Measurements from ENCODE around the gene EMILIN1.

Gene EMILIN1

GRCh38 chr2:27078267-27079194 lies at the start of gene EMILIN1:
Gene EMILIN1 (plus strand): TSS chr2:27078615. CDS start chr2:27079066, 451 bp downstream.
- no peak for DNase-seq

GRCh38 chr2:27029051-27029450 lies 49.4 kb upstream of the EMILIN1 start:
- DNase-seq: no peak

- peak; percentile 88 for DNase-seq
Observed at GRCh38 chr2:27032495-27033252, 45.7 kb upstream of the EMILIN1 start, which contains the start of gene TMEM214. Gene TMEM214 (plus strand): TSS chr2:27032965. CDS start chr2:27033016, 51 bp downstream.

- DNase-seq: no peak
Observed at GRCh38 chr2:27033253-27033852, 45.1 kb upstream of the EMILIN1 start.

GRCh38 chr2:27038012-27038411 lies 40.4 kb upstream of the EMILIN1 start:
- DNase-seq: no peak

GRCh38 chr2:27038631-27039339 lies 39.6 kb upstream of the EMILIN1 start:
- DNase-seq: no peak

GRCh38 chr2:27039426-27039825 lies 39.0 kb upstream of the EMILIN1 start:
- no peak for DNase-seq

- no peak for DNase-seq
Observed at GRCh38 chr2:27039871-27040270, 38.5 kb upstream of the EMILIN1 start.

GRCh38 chr2:27040282-27040681 lies 38.1 kb upstream of the EMILIN1 start:
- no peak for DNase-seq

- DNase-seq: no peak
Observed at GRCh38 chr2:27041752-27042151, 36.7 kb upstream of the EMILIN1 start.

GRCh38 chr2:27042159-27042661 lies 36.2 kb upstream of the EMILIN1 start:
- DNase-seq: no peak

- DNase-seq: no peak
Observed at GRCh38 chr2:27042985-27043634, 35.3 kb upstream of the EMILIN1 start.

- DNase-seq: peak; percentile 78
Observed at GRCh38 chr2:27049422-27050280, 28.8 kb upstream of the EMILIN1 start.

- peak; percentile 94 for DNase-seq
Observed at GRCh38 chr2:27050281-27050995, 28.0 kb upstream of the EMILIN1 start.

- peak; percentile 97 for DNase-seq
Observed at GRCh38 chr2:27050996-27051901, 27.2 kb upstream of the EMILIN1 start, which contains the start of gene AGBL5. Gene AGBL5 (plus strand): TSS chr2:27051668. CDS start chr2:27052959, 1,291 bp downstream.

- DNase-seq: peak; percentile 36
Observed at GRCh38 chr2:27051902-27052645, 26.3 kb upstream of the EMILIN1 start.

GRCh38 chr2:27053321-27053720 lies 25.1 kb upstream of the EMILIN1 start:
- no peak for DNase-seq

- DNase-seq: no peak
Observed at GRCh38 chr2:27053776-27054175, 24.6 kb upstream of the EMILIN1 start.
